ENCODE measurements around the gene SYT2.
"Not testable (repeated sequence)": the region's sequence is repeated elsewhere in the genome, so short reads cannot be mapped to it uniquely, and the experiment has no call there.

SYT2 gene

GRCh38 chr1:202545647-202546303 is 164.5 kb downstream of the SYT2 start:
- DNase-seq (ENCODE audit: low read depth), result not testable (repeated sequence)

- DNase-seq (ENCODE audit: low read depth), result not testable (repeated sequence)
Measured at GRCh38 chr1:202544766-202545449, 165.3 kb downstream of the SYT2 start.

GRCh38 chr1:202543537-202543936 is 166.7 kb downstream of the SYT2 start:
- not testable (repeated sequence) for DNase-seq (ENCODE audit: low read depth)

DNA sequence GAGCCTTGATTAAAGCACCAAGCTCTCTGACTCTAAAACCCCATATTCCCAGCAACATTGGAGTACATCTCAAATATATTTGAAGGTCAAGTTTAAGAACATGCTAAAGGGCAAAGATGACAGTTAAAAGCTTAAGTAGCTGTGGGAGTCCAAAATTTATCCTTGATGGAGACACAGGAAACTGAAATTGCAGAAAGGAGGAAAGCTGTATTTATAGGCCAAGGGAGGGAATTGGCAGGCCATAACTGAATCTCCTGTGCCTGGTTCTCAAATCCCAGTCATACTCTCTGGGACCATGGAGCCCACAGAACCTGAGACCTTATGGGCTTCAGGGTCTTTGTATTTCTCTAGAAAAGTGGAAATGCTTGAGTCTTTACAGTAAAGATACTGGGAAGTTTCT is 167.8 kb downstream of the SYT2 start:
- not testable (repeated sequence) for DNase-seq (ENCODE audit: low read depth)

- DNase-seq (ENCODE audit: low read depth), result not testable (repeated sequence)
Measured at GRCh38 chr1:202540858-202541257, 169.4 kb downstream of the SYT2 start.
